Esophagus squamous epithelium (tissue), 4 donors: Measurements from ENCODE around the gene MYPN.

Experiments used
- CTCF ChIP-seq, 6 experiments: fragments of 450-650 bp in 4 of 6; fragments of 200-600 bp in 2 of 6; sonication (generic) in 2 of 6; IDR thresholded peaks; one replicate each; pipeline ENCODE4 v1.5.1; 2016 to 2019; ENCODE audit warnings: antibody characterized with exemption in 6 of 6, mild to moderate bottlenecking in 4 of 6, moderate library complexity in 4 of 6
- POLR2A ChIP-seq, 4 donors: fragments of 450-650 bp; IDR thresholded peaks; one replicate each; pipeline ENCODE4 v1.6.1; 2017; ENCODE audit warnings: antibody characterized with exemption in 4 of 4, mild to moderate bottlenecking in 4 of 4, moderate library complexity in 3 of 4

- no peak for TF ChIP-seq CTCF (IDR thresholded peaks at IDR 0.05)
- TF ChIP-seq POLR2A (IDR thresholded peaks at IDR 0.05), result no peak
Observed at GRCh38 chr10:68138526-68138925, 29.2 kb downstream of the MYPN start.
